HUES6 (cell line): Measurements from ENCODE around the gene KCNK10.

Experiments used
- H3K27ac ChIP-seq: 2 replicates; pipeline ENCODE4 v1.7.0; 2013; ENCODE audit warnings: low read depth, mild to moderate bottlenecking, low read length, inconsistent platforms
- H3K27me3 ChIP-seq: 2 replicates; pipeline ENCODE4 v1.6.1; 2013; ENCODE audit warnings: low read length; ENCODE audit not compliant: control insufficient read depth, insufficient read depth
- H3K36me3 ChIP-seq: 2 replicates; pipeline ENCODE4 v1.6.1; 2013; ENCODE audit warnings: low read length; ENCODE audit not compliant: control insufficient read depth, insufficient read depth
- H3K4me1 ChIP-seq: 2 replicates; pipeline ENCODE4 v1.6.1; 2013; ENCODE audit warnings: low read length; ENCODE audit not compliant: control insufficient read depth, insufficient read depth
- H3K4me3 ChIP-seq: 2 replicates; pipeline ENCODE4 v1.5.1; 2013; ENCODE audit warnings: low read depth, low read length
- H3K9ac ChIP-seq: one replicate; pipeline ENCODE4 v1.6.1; 2013; ENCODE audit warnings: mild to moderate bottlenecking, low read length
- H3K9me3 ChIP-seq: 2 replicates; pipeline ENCODE4 v1.6.1; 2013; ENCODE audit warnings: low read depth, low read length; ENCODE audit not compliant: control insufficient read depth, insufficient read depth

KCNK10 gene

DNA sequence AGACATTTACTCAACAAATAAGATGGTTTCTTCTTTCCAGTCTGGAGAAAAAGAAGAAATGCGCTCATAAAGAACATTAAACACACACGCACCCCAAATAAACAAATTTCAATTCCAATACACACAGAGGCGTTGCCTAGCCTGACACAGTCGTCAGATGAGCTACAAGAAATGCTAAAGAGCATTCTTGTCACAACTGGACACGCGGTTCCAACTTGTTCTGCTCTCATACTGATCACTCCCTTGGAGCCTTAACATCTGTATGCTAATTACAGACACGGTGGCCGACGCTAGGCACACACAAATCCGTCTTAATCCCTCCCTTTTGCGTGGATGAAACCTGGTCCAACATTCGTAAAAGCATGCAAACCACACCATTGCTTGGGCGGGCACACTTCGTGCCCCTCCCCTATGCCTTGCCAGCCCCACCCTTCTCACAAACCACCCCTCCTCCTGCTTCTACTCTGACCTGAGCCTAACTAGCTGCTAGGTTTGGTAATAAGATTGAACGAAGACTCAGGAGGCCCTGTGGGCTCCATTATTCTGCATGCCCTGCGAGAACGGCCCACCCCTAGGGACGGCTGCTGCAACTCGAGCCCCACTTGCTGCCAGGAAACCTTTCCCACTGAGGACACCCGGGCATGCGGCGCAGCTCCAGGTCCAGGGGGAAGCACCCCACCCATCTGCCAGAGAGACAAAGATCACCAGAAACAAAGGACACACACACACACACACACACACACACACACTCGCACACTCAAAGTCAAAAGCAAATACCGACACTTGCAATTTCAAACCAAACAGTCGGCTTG, 1.2 kb downstream of the KCNK10 start:
- Histone ChIP-seq H3K27me3 (peaks cover 99% of the 10 kb centered on the region), H3K9ac (no peak overlapping the region), H3K9me3 (no peaks in the 10 kb centered on the region), H3K4me3 (peak overlapping the region; percentile 80), H3K27ac (no peak overlapping the region), H3K36me3 (no peaks in the 10 kb centered on the region), H3K4me1 (peaks cover 7% of the 10 kb centered on the region)

DNA sequence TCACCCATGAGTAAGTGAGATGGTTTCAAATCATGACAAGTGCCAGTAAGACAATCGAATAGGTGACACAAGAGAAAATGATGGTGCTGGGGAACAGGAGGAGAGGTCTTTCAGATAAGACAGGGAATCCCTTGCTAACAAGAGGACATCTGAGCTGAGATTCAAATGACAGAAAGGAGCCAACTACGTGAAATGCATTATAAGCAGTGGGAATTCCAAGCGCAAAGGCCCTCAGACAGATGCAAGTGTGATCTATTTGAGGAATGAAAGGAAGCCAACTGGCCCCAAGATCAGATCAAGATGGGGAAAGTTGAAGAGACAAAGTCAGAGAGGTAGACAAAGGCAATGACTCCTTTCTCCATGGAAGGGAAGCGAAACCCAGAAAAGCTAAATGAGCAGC, 4.7 kb downstream of the KCNK10 start:
- Histone ChIP-seq H3K4me1 (peaks cover 7% of the 10 kb centered on the region), H3K36me3 (no peaks in the 10 kb centered on the region), H3K9me3 (peaks cover 3% of the 10 kb centered on the region), H3K9ac (no peak overlapping the region), H3K27me3 (peaks cover 66% of the 10 kb centered on the region), H3K27ac (no peak overlapping the region), H3K4me3 (no peak overlapping the region)

DNA sequence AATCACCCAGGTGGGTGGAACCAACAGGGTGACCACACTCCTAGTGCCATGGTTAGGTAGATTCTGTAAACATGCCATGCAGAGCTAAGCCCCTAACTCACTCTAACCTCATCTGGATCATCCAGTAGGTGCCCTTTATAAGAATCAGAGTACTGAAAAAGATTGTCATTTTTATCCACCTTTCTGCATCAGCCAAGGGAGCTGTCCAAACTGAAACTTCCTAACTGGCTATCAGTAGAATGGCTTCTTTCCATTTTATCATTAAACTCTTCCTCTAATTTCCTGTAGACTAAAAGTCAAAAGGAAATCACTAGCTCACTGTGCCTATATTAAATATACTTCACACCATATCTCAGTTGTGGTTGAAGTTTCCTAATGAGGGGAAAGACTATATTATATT, 6.5 kb downstream of the KCNK10 start:
- no peaks in the 10 kb centered on the region for H3K4me1 ChIP-seq
- H3K4me3 ChIP-seq, result no peak overlapping the region
- H3K27me3 ChIP-seq, result peaks cover 47% of the 10 kb centered on the region
- peaks cover 6% of the 10 kb centered on the region for H3K9me3 ChIP-seq
- H3K27ac ChIP-seq, result no peak overlapping the region
- H3K36me3 ChIP-seq, result no peaks in the 10 kb centered on the region
- H3K9ac ChIP-seq, result no peak overlapping the region

DNA sequence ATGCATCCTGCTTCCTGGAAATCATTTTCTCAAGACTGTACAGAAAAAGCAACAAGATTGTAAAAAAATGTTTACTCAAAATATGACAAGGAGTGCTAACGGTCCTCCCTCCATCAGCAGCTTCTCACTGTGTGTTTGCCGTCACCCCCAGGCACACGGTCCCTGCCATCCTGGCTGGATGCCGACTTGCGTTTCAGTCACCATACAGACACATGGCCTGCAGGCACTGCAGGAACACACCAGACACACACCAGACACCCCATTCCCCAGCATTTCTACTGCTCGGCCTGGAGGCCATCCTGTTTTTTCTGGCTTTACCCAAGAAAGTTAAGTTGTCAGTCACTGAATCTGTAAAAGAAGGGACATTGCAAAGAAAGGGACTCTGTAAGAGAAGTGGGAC, 10.8 kb downstream of the KCNK10 start:
- Histone ChIP-seq H3K4me3 (no peak overlapping the region), H3K36me3 (no peaks in the 10 kb centered on the region), H3K27ac (no peak overlapping the region), H3K4me1 (no peaks in the 10 kb centered on the region), H3K9ac (no peak overlapping the region), H3K9me3 (peaks cover 6% of the 10 kb centered on the region), H3K27me3 (peaks cover 5% of the 10 kb centered on the region)

DNA sequence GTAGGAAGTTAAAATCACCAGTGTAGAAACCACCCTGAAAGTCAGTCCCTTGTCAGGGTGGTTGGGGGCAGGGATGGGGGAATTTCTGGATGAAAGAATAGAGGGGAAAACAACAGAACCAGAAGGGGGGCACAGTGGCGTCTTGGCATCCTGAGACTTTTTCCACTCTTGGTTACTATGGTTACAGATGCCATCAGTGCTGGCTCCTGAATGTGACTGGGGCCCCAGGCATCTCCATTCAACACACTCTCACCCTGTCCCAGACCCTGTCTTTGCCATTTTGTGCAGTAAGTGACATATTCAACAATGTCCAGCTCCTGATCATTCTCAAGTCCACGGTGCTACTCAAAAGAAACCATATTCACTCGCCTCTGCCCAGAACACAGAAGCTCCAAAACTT, 11.3 kb downstream of the KCNK10 start:
- no peak overlapping the region for H3K4me3 ChIP-seq
- H3K9me3 ChIP-seq, result peaks cover 6% of the 10 kb centered on the region
- no peaks in the 10 kb centered on the region for H3K4me1 ChIP-seq
- no peak overlapping the region for H3K27ac ChIP-seq
- no peaks in the 10 kb centered on the region for H3K36me3 ChIP-seq
- H3K27me3 ChIP-seq, result no peaks in the 10 kb centered on the region; the same call in none of the 2 replicates
- H3K9ac ChIP-seq, result no peak overlapping the region

DNA sequence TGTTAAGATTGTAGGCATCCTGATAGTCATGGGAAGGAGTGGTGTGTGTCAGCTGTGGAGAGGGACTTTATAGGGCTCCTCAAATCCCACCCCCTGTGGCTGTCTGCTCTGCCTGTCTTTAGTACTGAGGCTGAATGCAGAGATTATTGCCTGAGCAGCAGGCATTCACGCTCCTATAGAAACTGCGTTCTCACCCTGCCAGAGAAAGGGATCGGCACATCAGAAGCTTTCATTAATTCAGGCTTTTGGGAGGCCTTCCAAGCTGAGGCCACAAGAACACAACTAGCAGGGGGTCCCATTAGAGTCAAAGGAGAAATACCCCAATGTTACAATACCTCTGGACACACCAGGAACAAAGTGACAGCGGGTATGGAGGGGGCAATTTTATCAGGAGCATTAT, 12.6 kb downstream of the KCNK10 start:
- H3K27me3 ChIP-seq, result no peaks in the 10 kb centered on the region; the same call in 1 of the 2 replicates
- H3K4me1 ChIP-seq, result no peaks in the 10 kb centered on the region
- no peak overlapping the region for H3K27ac ChIP-seq
- no peaks in the 10 kb centered on the region for H3K36me3 ChIP-seq
- H3K9ac ChIP-seq, result no peak overlapping the region
- H3K9me3 ChIP-seq, result peaks cover 6% of the 10 kb centered on the region
- H3K4me3 ChIP-seq, result no peak overlapping the region

DNA sequence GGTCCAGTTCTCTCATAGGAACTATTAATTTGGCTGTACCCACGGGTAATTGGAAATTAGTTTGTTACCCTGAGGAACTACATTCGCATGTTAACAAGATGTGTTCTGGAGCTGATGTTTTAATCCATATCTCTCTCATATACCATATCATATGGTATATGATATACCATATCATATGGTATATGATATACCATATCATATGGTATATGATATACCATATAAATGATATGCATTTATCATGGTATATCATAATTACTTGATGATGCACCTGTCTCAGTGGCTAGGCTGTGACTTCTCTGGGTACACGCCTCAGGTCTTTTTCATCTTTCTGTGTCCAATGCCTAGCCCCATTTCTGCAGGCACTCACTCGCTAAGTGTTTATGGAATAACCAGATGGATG, 13.0 kb downstream of the KCNK10 start:
- Histone ChIP-seq H3K36me3 (no peaks in the 10 kb centered on the region), H3K4me3 (no peak overlapping the region), H3K4me1 (no peaks in the 10 kb centered on the region), H3K9ac (no peak overlapping the region), H3K9me3 (peaks cover 6% of the 10 kb centered on the region), H3K27ac (no peak overlapping the region), H3K27me3 (no peaks in the 10 kb centered on the region; the same call in 1 of the 2 replicates)

DNA sequence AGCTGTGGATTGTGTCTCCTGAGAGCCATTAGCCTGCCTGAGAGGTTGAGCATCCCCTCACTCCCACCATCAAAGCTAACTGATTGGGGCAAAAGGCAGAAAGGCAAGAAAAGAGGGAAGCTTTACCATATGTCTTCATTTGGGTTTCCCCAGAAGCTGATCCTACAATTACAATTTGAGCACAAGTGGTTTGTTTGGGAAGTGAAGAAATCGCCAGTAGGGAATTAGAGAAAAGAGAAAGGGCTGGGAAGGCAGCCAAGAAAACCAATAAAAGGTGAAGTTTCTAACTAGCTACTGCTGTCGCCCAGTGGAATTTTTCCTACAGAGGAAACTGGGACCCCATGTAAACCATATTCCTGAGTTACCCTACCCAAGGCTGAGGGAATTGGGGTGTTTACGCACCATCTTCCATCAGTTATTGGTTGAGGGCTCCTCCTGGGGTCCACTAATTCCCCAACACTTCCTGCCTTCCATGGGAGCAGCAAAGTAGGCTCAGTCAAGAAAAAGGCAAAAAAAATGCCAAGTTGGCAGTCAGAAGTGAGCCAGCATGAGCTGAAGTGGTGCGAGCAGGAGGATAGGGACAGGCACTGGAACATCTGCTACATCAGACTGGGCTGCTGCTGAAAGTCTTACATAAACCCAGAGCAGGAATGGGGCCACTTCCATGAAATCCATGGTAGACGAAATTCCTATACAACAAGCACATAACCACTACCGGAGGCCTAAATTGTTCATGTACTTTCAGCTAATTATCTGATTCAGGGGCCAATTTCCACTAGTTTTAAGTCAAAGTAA, 17.3 kb downstream of the KCNK10 start:
- no peak overlapping the region for H3K4me3 ChIP-seq
- H3K4me1 ChIP-seq, result no peaks in the 10 kb centered on the region
- H3K27me3 ChIP-seq, result no peaks in the 10 kb centered on the region; the same call in 1 of the 2 replicates
- no peak overlapping the region for H3K27ac ChIP-seq
- no peaks in the 10 kb centered on the region for H3K36me3 ChIP-seq
- H3K9me3 ChIP-seq, result no peaks in the 10 kb centered on the region
- no peak overlapping the region for H3K9ac ChIP-seq

DNA sequence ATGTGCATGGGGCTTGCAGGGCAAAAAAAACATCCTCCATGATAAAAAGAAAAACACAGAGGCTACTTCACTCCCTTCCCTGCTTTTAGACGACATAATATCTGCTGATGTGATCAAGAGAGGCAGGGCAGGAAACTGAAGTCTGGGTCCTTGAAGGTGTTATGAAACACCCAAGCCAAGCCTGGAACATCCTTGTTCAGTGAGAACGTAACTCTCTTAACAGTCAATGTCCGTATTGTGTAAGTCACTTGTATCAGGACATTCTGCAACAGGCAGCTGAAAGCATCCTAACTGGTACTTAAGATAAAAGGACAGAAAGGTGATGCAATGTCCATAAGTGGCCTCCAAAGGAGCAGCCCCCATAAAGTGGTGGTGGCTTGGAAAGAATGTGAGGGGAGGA, 20.0 kb downstream of the KCNK10 start:
- H3K9ac ChIP-seq, result no peak overlapping the region
- H3K4me3 ChIP-seq, result no peak overlapping the region
- H3K27me3 ChIP-seq, result peaks cover 4% of the 10 kb centered on the region; the same call in 1 of the 2 replicates
- no peak overlapping the region for H3K27ac ChIP-seq
- H3K36me3 ChIP-seq, result no peaks in the 10 kb centered on the region
- H3K9me3 ChIP-seq, result no peaks in the 10 kb centered on the region
- no peaks in the 10 kb centered on the region for H3K4me1 ChIP-seq

DNA sequence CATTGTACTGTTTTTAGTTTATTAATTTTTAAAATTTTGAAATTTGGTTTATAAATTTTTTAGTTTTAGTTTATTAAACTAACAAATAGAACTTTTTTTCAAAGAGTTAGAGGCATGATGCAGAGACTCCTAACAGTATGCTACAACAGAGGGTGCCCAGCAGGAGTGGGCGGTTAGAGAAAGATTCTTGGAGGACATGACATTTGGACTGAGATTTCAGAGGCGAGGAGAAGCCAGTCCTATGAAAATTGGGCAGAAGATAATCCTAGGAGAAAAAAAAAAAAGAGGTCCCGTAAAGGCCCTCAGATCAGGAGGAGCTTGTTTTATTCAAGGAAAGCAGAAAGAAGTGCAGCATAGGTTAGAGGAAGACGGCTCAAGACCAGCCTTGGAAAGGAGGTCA, 21.7 kb downstream of the KCNK10 start:
- Histone ChIP-seq H3K4me1 (no peaks in the 10 kb centered on the region), H3K36me3 (no peaks in the 10 kb centered on the region), H3K27me3 (peaks cover 4% of the 10 kb centered on the region; the same call in 1 of the 2 replicates), H3K9ac (no peak overlapping the region), H3K27ac (no peak overlapping the region), H3K9me3 (no peaks in the 10 kb centered on the region), H3K4me3 (no peak overlapping the region)

DNA sequence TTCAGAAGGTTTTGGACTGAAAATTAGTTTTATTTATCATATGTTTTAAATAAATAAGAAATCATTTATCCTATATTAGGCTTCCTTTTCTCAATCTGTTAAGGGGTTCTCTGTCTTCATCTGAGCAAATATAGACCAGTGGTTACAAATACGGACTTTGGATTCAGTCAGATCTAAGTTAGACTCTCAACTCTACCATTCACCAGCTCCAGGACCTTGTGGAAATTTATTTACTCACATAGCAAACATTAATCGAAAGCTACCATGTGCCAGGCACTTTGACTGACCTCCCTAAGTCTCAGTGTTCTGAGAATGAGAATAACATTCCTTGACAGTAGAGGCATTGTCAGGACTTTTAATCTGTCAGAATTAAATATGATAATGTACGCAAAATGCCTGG, 22.3 kb downstream of the KCNK10 start:
- no peaks in the 10 kb centered on the region for H3K36me3 ChIP-seq
- H3K9ac ChIP-seq, result no peak overlapping the region
- H3K9me3 ChIP-seq, result no peaks in the 10 kb centered on the region
- peaks cover 4% of the 10 kb centered on the region; the same call in 1 of the 2 replicates for H3K27me3 ChIP-seq
- no peak overlapping the region for H3K27ac ChIP-seq
- no peak overlapping the region for H3K4me3 ChIP-seq
- no peaks in the 10 kb centered on the region for H3K4me1 ChIP-seq
